HCT116 (cell line): Measurements from ENCODE around the gene GLRA3. TPM values are rescaled to one million over a fixed set of nuclear protein-coding genes. Genes with fewer than 3 reads are reported as not detected.

ENCODE experiments used
- ATAC-seq: fragments of 200-7000 bp; cut with Tn5 transposase; 2 replicates; pipeline ENCODE4 v1.9.1; 2020; ENCODE audit warnings: mild to moderate bottlenecking, moderate library complexity
- BruUV-seq: library from RNA; stranded (reverse); fragments of 400-500 nt; replicated peaks from 2 replicates; lab custom pipeline; 2021; lab: Mats Ljungman, UMichigan
- CTCF ChIA-PET: fragments of 300-600 bp; sonication (Branson Sonifier 250); formaldehyde crosslinking; loops from one replicate; lab custom pipeline; 2021; ENCODE audit warnings: antibody characterized with exemption; lab: Charles Lee
- POLR2A ChIA-PET: fragments of 300-600, 350-600 bp; sonication (Branson Sonifier 250); formaldehyde crosslinking; loops from one replicate; lab custom pipeline; 2021; ENCODE audit warnings: antibody characterized with exemption; lab: Charles Lee
- RAD21 ChIA-PET, 2 experiments: fragments of 300-600 bp; sonication (Branson Sonifier 250); formaldehyde crosslinking; loops; one replicate each; lab custom pipeline; 2023; ENCODE audit warnings: low total read pairs in 2 of 2; ENCODE audit not compliant: uncharacterized antibody in 2 of 2, unreplicated experiment in 2 of 2, low non-redundant PET in 1 of 2; lab: Charles Lee
- DNase-seq: peaks from one replicate; pipeline ENCODE4 v3.0.0-alpha.2; 2010; ENCODE audit warnings: low read depth, low spot score
- H2AFZ ChIP-seq: fragments of 200-600 bp; shearing (Covaris generic), sonication (generic); 2 replicates; pipeline ENCODE4 v1.6.1; 2017; ENCODE audit warnings: low read depth, mixed run types, mixed read lengths, antibody characterized with exemption, low read length; ENCODE audit not compliant: poor library complexity, severe bottlenecking
- H3K27ac ChIP-seq: 2 replicates; pipeline ENCODE4 v1.5.1; 2012; ENCODE audit warnings: low read depth, low read length
- H3K27me3 ChIP-seq: fragments of 200-600 bp; sonication (generic); 2 replicates; pipeline ENCODE4 v1.6.1; 2016; ENCODE audit warnings: mixed run types, low read length, mixed read lengths; ENCODE audit not compliant: insufficient read depth
- H3K36me3 ChIP-seq, 2 experiments: fragments of 200-500 bp in 1 of 2; fragments of 200-600 bp in 1 of 2; sonication (Bioruptor generic) in 1 of 2; sonication (generic) in 1 of 2; 2 replicates each; pipeline versions ENCODE4 v1.5.1 to v1.6.1; 2014 to 2016; ENCODE audit warnings: low read length in 2 of 2, inconsistent platforms in 1 of 2, mixed read lengths in 1 of 2, mixed run types in 1 of 2; ENCODE audit not compliant: insufficient read depth in 2 of 2, control insufficient read depth in 1 of 2
- H3K4me1 ChIP-seq, 2 experiments: fragments of 200-600 bp in 1 of 2; sonication (generic) in 1 of 2; 2 replicates each; pipeline versions ENCODE4 v1.5.1 to v1.6.1; 2012 to 2017; ENCODE audit warnings: low read length in 2 of 2, inconsistent platforms in 1 of 2, mild to moderate bottlenecking in 1 of 2, mixed read lengths in 1 of 2, mixed run types in 1 of 2, moderate library complexity in 1 of 2; ENCODE audit not compliant: insufficient read depth in 2 of 2, control insufficient read depth in 1 of 2
- H3K4me2 ChIP-seq: fragments of 200-600 bp; sonication (generic); 2 replicates; pipeline ENCODE4 v1.6.1; 2017; ENCODE audit warnings: mixed run types, low read length, mixed read lengths
- H3K4me3 ChIP-seq, 2 experiments: fragments of 200-600 bp in 1 of 2; sonication (generic) in 1 of 2; replicated peaks in 1 of 2; 2 replicates each; pipeline ENCODE4 v1.5.1; 2011 to 2016; ENCODE audit warnings: low read length in 2 of 2, control low read depth in 1 of 2, low read depth in 1 of 2, mild to moderate bottlenecking in 1 of 2, mixed read lengths in 1 of 2, mixed run types in 1 of 2
- H3K79me2 ChIP-seq: fragments of 200-600 bp; sonication (generic); 2 replicates; pipeline ENCODE4 v1.6.1; 2017; ENCODE audit warnings: mild to moderate bottlenecking, mixed run types, low read length, moderate library complexity, mixed read lengths; ENCODE audit not compliant: insufficient read depth
- H3K9ac ChIP-seq: fragments of 200-600 bp; sonication (generic); 2 replicates; pipeline ENCODE4 v1.6.1; 2016; ENCODE audit warnings: low read length, mixed read lengths
- H3K9me2 ChIP-seq: fragments of 200-600 bp; sonication (generic), shearing (Covaris generic); 2 replicates; pipeline ENCODE4 v1.6.1; 2017; ENCODE audit warnings: mixed run types, mild to moderate bottlenecking, moderate library complexity; ENCODE audit not compliant: insufficient read depth
- H3K9me3 ChIP-seq, 2 experiments: fragments of 200-500 bp in 1 of 2; fragments of 200-600 bp in 1 of 2; sonication (Bioruptor generic) in 1 of 2; sonication (generic) in 1 of 2; 2 replicates each; pipeline ENCODE4 v1.6.1; 2014 to 2017; ENCODE audit warnings: low read length in 2 of 2, mixed read lengths in 2 of 2, inconsistent platforms in 1 of 2, low read depth in 1 of 2, mild to moderate bottlenecking in 1 of 2, mixed run types in 1 of 2, moderate library complexity in 1 of 2; ENCODE audit not compliant: control insufficient read depth in 1 of 2, insufficient read depth in 1 of 2
- H4K20me1 ChIP-seq: fragments of 200-600 bp; sonication (generic), shearing (Covaris generic); 2 replicates; pipeline ENCODE4 v1.6.1; 2017; ENCODE audit warnings: mixed run types, mild to moderate bottlenecking, moderate library complexity; ENCODE audit not compliant: insufficient read depth
- ATF3 ChIP-seq: IDR thresholded peaks from 2 replicates; pipeline ENCODE4 v1.6.1; 2012
- CBX3 ChIP-seq: IDR thresholded peaks from 2 replicates; pipeline ENCODE4 v1.6.1; 2012; ENCODE audit warnings: low read depth
- CEBPB ChIP-seq: IDR thresholded peaks from 2 replicates; pipeline ENCODE4 v1.6.1; 2012; ENCODE audit warnings: low read depth
- EGR1 ChIP-seq: IDR thresholded peaks from 2 replicates; pipeline ENCODE4 v1.6.1; 2012; ENCODE audit warnings: low read depth
- ELF1 ChIP-seq: IDR thresholded peaks from 2 replicates; pipeline ENCODE4 v1.6.1; 2012; ENCODE audit warnings: low read depth, borderline replicate concordance
- EZH2 ChIP-seq: fragments of 200-600 bp; sonication (generic); IDR thresholded peaks from 2 replicates; pipeline ENCODE4 v1.6.1; 2017; ENCODE audit warnings: antibody characterized with exemption, mixed run types
- EZH2phosphoT487 ChIP-seq: fragments of 200-600 bp; IDR thresholded peaks from 2 replicates; pipeline ENCODE4 v1.6.1; 2018; ENCODE audit warnings: antibody characterized with exemption, borderline replicate concordance
- MAX ChIP-seq: IDR thresholded peaks from 2 replicates; pipeline ENCODE4 v1.6.1; 2012
- POLR2A ChIP-seq: IDR thresholded peaks from 2 replicates; pipeline ENCODE4 v1.7.0; 2011; ENCODE audit warnings: borderline replicate concordance; ENCODE audit not compliant: insufficient read depth, insufficient read length; ENCODE audit errors: extremely low read depth
- POLR2AphosphoS5 ChIP-seq: IDR thresholded peaks from 2 replicates; pipeline ENCODE4 v1.6.1; 2011; ENCODE audit warnings: mild to moderate bottlenecking, low read depth, low read length, moderate library complexity
- RAD21 ChIP-seq: IDR thresholded peaks from 2 replicates; pipeline ENCODE4 v1.6.1; 2012; ENCODE audit warnings: low read depth, mild to moderate bottlenecking
- SRF ChIP-seq: IDR thresholded peaks from 2 replicates; pipeline ENCODE4 v1.6.1; 2012; ENCODE audit warnings: low read depth
- TCF7L2 ChIP-seq: IDR thresholded peaks from 2 replicates; pipeline ENCODE4 v1.7.0; 2011; ENCODE audit warnings: borderline replicate concordance, inconsistent platforms; ENCODE audit not compliant: insufficient read depth, insufficient read length; ENCODE audit errors: extremely low read depth
- YY1 ChIP-seq: IDR thresholded peaks from 2 replicates; pipeline ENCODE4 v1.6.1; 2011; ENCODE audit warnings: low read length, low read depth, moderate library complexity, mild to moderate bottlenecking; ENCODE audit not compliant: insufficient replicate concordance; ENCODE audit errors: extremely low read depth
- ZBTB33 ChIP-seq: IDR thresholded peaks from 2 replicates; pipeline ENCODE4 v1.6.1; 2011; ENCODE audit warnings: mild to moderate bottlenecking, low read length, moderate library complexity; ENCODE audit not compliant: insufficient replicate concordance; ENCODE audit errors: extremely low read depth
- ZNF274 ChIP-seq: fragments of 200-500 bp; sonication (Bioruptor generic); IDR thresholded peaks from 2 replicates; pipeline ENCODE4 v1.6.1; 2014; ENCODE audit warnings: mild to moderate bottlenecking, low read depth, low read length, inconsistent platforms
- intact Hi-C: fragments of 100-400 bp; cut with micrococcal nuclease; formaldehyde crosslinking; loops from 2 replicates; pipeline ENCODE4 v1.10.0; 2022
- total RNA-seq: library from RNA; stranded (reverse); gene quantifications from one replicate; pipeline ENCODE4 v1.2.1, GENCODE V29; 2021; ENCODE audit not compliant: unreplicated experiment

Gene GLRA3
- total RNA-seq, 1 experiment from 2014 or later: not detected

- Histone ChIP-seq H3K4me3 (no peak overlapping the region), H3K9ac (no peak overlapping the region), H3K27ac (no peak overlapping the region), H3K36me3 (no peaks in the 10 kb centered on the region), H2AFZ (no peak overlapping the region), H3K4me2 (no peak overlapping the region), H3K4me1 (no peaks in the 10 kb centered on the region), H3K79me2 (no peaks in the 10 kb centered on the region), H3K27me3 (no peaks in the 10 kb centered on the region), H4K20me1 (no peaks in the 10 kb centered on the region), H3K9me2 (no peaks in the 10 kb centered on the region), H3K9me3 (no peaks in the 10 kb centered on the region)
- ChIA-PET POLR2A (no interaction called here), CTCF (no interaction called here), RAD21 (no interaction called here)
- no TSS peak for BruUV-seq
- intact Hi-C loops: no loop called here
- TF ChIP-seq TCF7L2 (no peak), EGR1 (no peak), ZBTB33 (no peak), CBX3 (no peak), SRF (no peak), RAD21 (no peak), EZH2 (no peak), ELF1 (no peak), ATF3 (no peak), POLR2AphosphoS5 (no peak), MAX (no peak), CEBPB (no peak), ZNF274 (no peak), YY1 (no peak), POLR2A (no peak), EZH2phosphoT487 (no peak)
- ATAC-seq: no peak
- DNase-seq: no peak
These were observed 224.8 kb downstream of the GLRA3 start for GRCh38 chr4:174604198-174604597.
